ENCODE results near the gene ETS1. TPM values are rescaled to one million over a fixed set of nuclear protein-coding genes. Genes with fewer than 3 reads are reported as not detected.

ETS1 gene
- total RNA-seq, 2 donors from 2014 or later: 33.6 to 116 TPM

DNA sequence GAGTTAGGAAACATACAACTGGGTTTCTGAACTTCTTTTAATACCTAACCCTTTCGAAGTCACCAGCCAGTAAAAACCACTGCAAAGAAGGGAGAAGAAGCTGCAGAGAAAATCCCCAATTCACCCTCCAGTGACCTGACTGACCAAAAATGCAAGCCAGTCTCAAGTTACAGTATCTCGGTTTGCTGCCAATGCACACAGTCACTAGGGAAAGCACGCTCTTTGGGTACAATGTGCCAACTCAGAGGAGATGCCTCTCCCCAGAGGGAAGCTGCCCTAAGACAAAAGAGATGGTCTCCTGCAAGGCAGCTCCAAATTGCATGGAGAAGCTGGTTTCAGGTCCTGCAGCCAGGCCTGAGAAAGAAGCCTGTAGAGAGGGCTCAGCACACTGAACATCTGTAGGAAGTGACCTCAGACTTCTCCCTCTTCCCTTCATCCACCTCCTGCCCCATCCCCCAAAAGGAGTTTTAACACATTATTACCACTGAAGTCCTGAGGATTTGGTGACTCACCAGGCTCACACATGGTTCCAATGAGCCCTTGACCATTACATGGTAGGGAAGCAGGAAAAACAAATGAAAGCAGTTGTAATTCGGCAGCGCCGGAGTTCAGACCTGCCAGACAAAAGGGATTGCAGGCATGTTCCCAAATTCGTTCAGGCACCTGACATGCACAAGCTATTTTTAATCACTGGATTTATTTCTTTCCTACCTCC lies 90.1 kb downstream of the ETS1 start:
- H3K4me3 ChIP-seq: peak overlapping the region; percentile 57

DNA sequence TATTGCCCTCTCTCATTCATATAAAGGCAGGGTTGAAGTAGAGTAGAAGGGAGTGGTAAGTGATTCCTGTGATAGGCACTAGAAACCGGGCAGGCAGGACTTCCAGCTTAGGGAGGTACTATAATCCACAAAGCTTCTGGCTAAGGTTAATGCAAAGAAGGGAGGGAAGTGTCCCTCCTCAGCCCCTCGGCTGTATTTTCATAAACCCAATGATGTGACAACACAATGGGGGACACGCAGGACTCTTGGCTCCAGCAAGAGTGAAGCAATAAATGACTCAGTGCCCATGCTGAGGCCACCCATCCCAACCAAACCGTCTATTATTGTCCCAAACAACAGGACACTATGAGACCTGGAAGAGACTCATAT lies 90.7 kb downstream of the ETS1 start:
- DNase-seq (ENCODE audit: low spot score) (no peak), ATAC-seq (ENCODE audit: insufficient number of reproducible peaks, low FRiP score, low read depth) (peak; percentile 23)
- Histone ChIP-seq H3K36me3 (no peaks in the 10 kb centered on the region), H3K4me1 (ENCODE audit: control insufficient read depth in 1 of 2, low read depth in 2 of 2) (peaks cover 71 to 95% of the 10 kb centered on the region in 2 donors), H3K27me3 (replicated peaks; ENCODE audit: insufficient read depth) (no peaks in the 10 kb centered on the region), H3K4me3 (peak overlapping the region; percentile 57), H3K27ac (peak overlapping the region; percentile 81 to 84), H3K9me3 (no peaks in the 10 kb centered on the region)
- TF ChIP-seq, protein P1, sequence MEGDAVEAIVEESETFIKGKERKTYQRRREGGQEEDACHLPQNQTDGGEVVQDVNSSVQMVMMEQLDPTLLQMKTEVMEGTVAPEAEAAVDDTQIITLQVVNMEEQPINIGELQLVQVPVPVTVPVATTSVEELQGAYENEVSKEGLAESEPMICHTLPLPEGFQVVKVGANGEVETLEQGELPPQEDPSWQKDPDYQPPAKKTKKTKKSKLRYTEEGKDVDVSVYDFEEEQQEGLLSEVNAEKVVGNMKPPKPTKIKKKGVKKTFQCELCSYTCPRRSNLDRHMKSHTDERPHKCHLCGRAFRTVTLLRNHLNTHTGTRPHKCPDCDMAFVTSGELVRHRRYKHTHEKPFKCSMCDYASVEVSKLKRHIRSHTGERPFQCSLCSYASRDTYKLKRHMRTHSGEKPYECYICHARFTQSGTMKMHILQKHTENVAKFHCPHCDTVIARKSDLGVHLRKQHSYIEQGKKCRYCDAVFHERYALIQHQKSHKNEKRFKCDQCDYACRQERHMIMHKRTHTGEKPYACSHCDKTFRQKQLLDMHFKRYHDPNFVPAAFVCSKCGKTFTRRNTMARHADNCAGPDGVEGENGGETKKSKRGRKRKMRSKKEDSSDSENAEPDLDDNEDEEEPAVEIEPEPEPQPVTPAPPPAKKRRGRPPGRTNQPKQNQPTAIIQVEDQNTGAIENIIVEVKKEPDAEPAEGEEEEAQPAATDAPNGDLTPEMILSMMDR (IDR thresholded peaks at IDR 0.05): no peak

More for the DNA sequence above, 90.1 kb downstream of the ETS1 start:
- H3K9me3 ChIP-seq: no peaks in the 10 kb centered on the region
- ATAC-seq (ENCODE audit: insufficient number of reproducible peaks, low FRiP score, low read depth) (peak; percentile 73), DNase-seq (ENCODE audit: low spot score) (no peak)
- TF ChIP-seq, protein P1 (IDR thresholded peaks at IDR 0.05): no peak
- peaks cover 71 to 95% of the 10 kb centered on the region in 2 donors for H3K4me1 ChIP-seq (ENCODE audit: control insufficient read depth in 1 of 2, low read depth in 2 of 2)
- H3K27ac ChIP-seq: peak overlapping the region; percentile 81 to 84
- no peaks in the 10 kb centered on the region for H3K27me3 ChIP-seq (replicated peaks; ENCODE audit: insufficient read depth)
- H3K36me3 ChIP-seq: no peaks in the 10 kb centered on the region

DNA sequence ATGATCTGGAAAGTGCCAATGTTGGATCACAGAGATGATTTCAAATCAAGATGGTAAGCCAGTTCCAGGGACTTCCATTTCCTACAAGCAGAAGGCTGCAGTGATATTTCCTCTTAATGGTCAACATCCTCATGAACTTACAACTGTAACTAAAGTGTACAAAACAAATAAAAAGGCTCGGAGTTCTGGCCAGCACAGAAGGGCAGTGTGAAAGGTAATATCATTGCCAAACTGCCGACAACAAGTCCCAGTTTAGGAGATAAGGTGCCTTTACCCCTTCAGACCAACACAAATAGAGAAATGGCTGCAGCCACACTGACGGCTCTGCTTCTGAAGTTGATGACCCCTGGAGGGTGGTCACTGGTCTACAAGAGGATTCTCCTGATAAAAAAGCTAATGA lies 91.1 kb downstream of the ETS1 start:
- TF ChIP-seq, protein P1 (IDR thresholded peaks at IDR 0.05): no peak
- peak overlapping the region; percentile 81 to 84 for H3K27ac ChIP-seq
- peaks cover 71 to 92% of the 10 kb centered on the region in 2 donors for H3K4me1 ChIP-seq (ENCODE audit: control insufficient read depth in 1 of 2, low read depth in 2 of 2)
- no peak for DNase-seq (ENCODE audit: low spot score)
- no peaks in the 10 kb centered on the region for H3K36me3 ChIP-seq
- H3K9me3 ChIP-seq: no peaks in the 10 kb centered on the region
- ATAC-seq (ENCODE audit: insufficient number of reproducible peaks, low FRiP score, low read depth): no peak
- peak overlapping the region; percentile 6 for H3K4me3 ChIP-seq
- no peaks in the 10 kb centered on the region for H3K27me3 ChIP-seq (replicated peaks; ENCODE audit: insufficient read depth)

DNA sequence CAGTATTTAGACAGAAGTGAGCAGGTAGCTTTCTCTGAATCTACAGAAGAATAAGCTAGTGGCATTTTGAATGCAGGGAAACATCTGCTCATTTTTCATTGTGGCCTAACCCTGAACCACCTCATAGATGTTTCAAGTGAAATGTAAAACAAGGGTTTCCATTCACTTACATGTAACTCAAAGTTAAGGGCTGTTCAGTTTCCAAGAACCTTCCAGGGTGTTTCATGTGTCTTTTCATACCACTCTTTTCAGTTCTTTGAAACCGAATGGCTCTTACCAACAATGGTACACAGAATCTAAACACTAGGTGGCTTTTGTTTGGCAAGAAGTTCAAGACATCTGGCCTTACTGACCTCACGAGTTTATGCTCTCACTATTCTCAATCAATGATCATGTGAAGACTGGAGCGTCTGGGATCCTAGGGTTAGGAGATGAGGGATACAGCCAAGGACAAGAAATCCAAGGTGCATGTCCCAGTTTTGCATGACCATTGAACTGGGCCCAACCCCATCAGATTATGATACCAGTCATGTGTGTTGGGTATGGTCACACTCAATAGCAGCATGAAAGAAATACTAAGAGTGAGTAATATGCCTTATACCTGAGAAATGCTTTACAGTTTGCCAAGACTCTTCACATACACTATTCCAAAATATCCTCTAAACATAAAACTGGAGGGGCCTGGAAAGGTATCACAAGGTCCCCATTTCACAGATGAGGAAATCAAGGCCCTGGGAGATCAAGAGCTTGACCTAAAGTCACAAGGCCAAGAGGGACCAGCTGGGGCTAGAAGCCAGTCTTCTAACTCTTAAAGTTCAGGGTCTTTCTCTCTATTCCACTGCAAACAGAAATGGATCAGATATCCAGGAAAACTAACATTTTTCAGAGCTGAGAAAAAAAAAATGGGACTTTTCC lies 92.7 kb downstream of the ETS1 start:
- peaks cover 57 to 76% of the 10 kb centered on the region in 2 donors for H3K4me1 ChIP-seq (ENCODE audit: control insufficient read depth in 1 of 2, low read depth in 2 of 2)
- TF ChIP-seq, protein P1 (IDR thresholded peaks at IDR 0.05): no peak

DNA sequence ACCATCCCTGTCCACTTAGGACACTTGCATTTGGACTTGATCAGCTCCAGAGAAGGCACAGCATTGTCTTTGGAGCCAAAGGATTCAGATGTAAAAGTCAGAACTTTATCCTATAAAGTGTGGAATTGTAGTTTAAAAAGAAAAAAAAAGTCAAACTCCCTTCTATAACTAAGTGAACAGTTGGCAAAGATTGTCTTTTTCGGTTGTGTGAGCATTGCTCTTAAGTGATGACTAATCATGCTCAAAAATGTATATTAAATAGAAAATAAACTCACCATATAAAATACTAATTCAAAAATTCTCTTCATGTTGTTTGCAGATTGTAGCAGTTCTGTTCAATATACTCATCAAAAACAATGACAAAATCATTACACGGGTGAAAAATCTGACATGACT lies 93.8 kb downstream of the ETS1 start:
- TF ChIP-seq, protein P1 (IDR thresholded peaks at IDR 0.05): no peak
- peaks cover 10% of the 10 kb centered on the region for H3K36me3 ChIP-seq
- DNase-seq (ENCODE audit: low spot score): no peak
- peaks cover 49 to 70% of the 10 kb centered on the region in 2 donors for H3K4me1 ChIP-seq (ENCODE audit: control insufficient read depth in 1 of 2, low read depth in 2 of 2)
- H3K27ac ChIP-seq: peak overlapping the region; percentile 39 to 45
- no peak for ATAC-seq (ENCODE audit: insufficient number of reproducible peaks, low FRiP score, low read depth)
- no peak overlapping the region for H3K4me3 ChIP-seq
- H3K9me3 ChIP-seq: no peaks in the 10 kb centered on the region
- no peaks in the 10 kb centered on the region for H3K27me3 ChIP-seq (replicated peaks; ENCODE audit: insufficient read depth)

More for the DNA sequence above, 92.7 kb downstream of the ETS1 start:
- Histone ChIP-seq H3K4me3 (no peak overlapping the region), H3K27ac (peak overlapping the region; percentile 19 to 84), H3K27me3 (replicated peaks; ENCODE audit: insufficient read depth) (no peaks in the 10 kb centered on the region), H3K9me3 (no peaks in the 10 kb centered on the region), H3K36me3 (peaks cover 7% of the 10 kb centered on the region)
- no peak for ATAC-seq (ENCODE audit: insufficient number of reproducible peaks, low FRiP score, low read depth)
- no peak for DNase-seq (ENCODE audit: low spot score)
